IPS-11a (cell line): ENCODE measurements around the gene CCDC88B.
"Not testable (repeated sequence)": the region's sequence is repeated elsewhere in the genome, so short reads cannot be mapped to it uniquely, and the experiment has no call there.

ENCODE experiments used
- H3K4me3 ChIP-seq: one replicate; pipeline ENCODE4 v1.5.1; 2013; ENCODE audit warnings: low read depth, low read length, control low read depth

Gene CCDC88B

GRCh38 chr11:64321533-64321932 lies 18.5 kb upstream of the CCDC88B start:
- H3K4me3 ChIP-seq = no peak overlapping the region

- H3K4me3 ChIP-seq = no peak overlapping the region
Observed at GRCh38 chr11:64322925-64323260, 17.1 kb upstream of the CCDC88B start.

GRCh38 chr11:64323373-64323772 lies 16.6 kb upstream of the CCDC88B start:
- H3K4me3 ChIP-seq = no peak overlapping the region

- H3K4me3 ChIP-seq = not testable (repeated sequence)
Observed at GRCh38 chr11:64323984-64324383, 16.0 kb upstream of the CCDC88B start.

- no peak overlapping the region for H3K4me3 ChIP-seq
Observed at GRCh38 chr11:64324692-64325469, 15.1 kb upstream of the CCDC88B start.

GRCh38 chr11:64327375-64327774 lies 12.6 kb upstream of the CCDC88B start:
- no peak overlapping the region for H3K4me3 ChIP-seq

- no peak overlapping the region for H3K4me3 ChIP-seq
Observed at GRCh38 chr11:64327993-64328392, 12.0 kb upstream of the CCDC88B start.

- no peak overlapping the region for H3K4me3 ChIP-seq
Observed at GRCh38 chr11:64330888-64331287, 9.1 kb upstream of the CCDC88B start.

GRCh38 chr11:64331569-64332371 lies 8.2 kb upstream of the CCDC88B start:
- no peak overlapping the region for H3K4me3 ChIP-seq

- H3K4me3 ChIP-seq = no peak overlapping the region
Observed at GRCh38 chr11:64333556-64333955, 6.4 kb upstream of the CCDC88B start.

GRCh38 chr11:64334764-64335735 lies 5.0 kb upstream of the CCDC88B start:
- no peak overlapping the region for H3K4me3 ChIP-seq

GRCh38 chr11:64337538-64338249 lies 2.3 kb upstream of the CCDC88B start:
- H3K4me3 ChIP-seq = no peak overlapping the region

GRCh38 chr11:64338716-64339115 lies 1.3 kb upstream of the CCDC88B start:
- no peak overlapping the region for H3K4me3 ChIP-seq

GRCh38 chr11:64339286-64339685 lies 718 bp upstream of the CCDC88B start:
- no peak overlapping the region for H3K4me3 ChIP-seq

- H3K4me3 ChIP-seq = peak overlapping the region; percentile 50
Observed at GRCh38 chr11:64340671-64341335, 799 bp downstream of the CCDC88B start.

- no peak overlapping the region for H3K4me3 ChIP-seq
Observed at GRCh38 chr11:64341429-64341828, 1.4 kb downstream of the CCDC88B start.

GRCh38 chr11:64341851-64342791 lies 2.1 kb downstream of the CCDC88B start:
- no peak overlapping the region for H3K4me3 ChIP-seq

- no peak overlapping the region for H3K4me3 ChIP-seq
Observed at GRCh38 chr11:64342869-64343745, 3.1 kb downstream of the CCDC88B start.
